A549 (cell line): ENCODE results near the gene SLC25A13. TPM values are rescaled to one million over a fixed set of nuclear protein-coding genes. Genes with fewer than 3 reads are reported as not detected.

ENCODE experiments used
- ATAC-seq, 2 experiments: fragments of 200-7000 bp in 1 of 2; fragments of >200 bp in 1 of 2; cut with Nextera tagmentation in 1 of 2; cut with Tn5 transposase in 1 of 2; 3 replicates each; pipeline versions ENCODE4 v1.8.0 to v1.9.1; 2018 to 2020; ENCODE audit warnings: mild to moderate bottlenecking in 1 of 2, moderate library complexity in 1 of 2
- CTCF ChIA-PET: fragments of 300-600 bp; sonication (Branson Sonifier 250); formaldehyde crosslinking; extraction: SDS; loops from one replicate; lab custom pipeline; 2021; ENCODE audit warnings: antibody characterized with exemption, inconsistent platforms; lab: Yijun Ruan, JAX
- POLR2A ChIA-PET: fragments of 350-600 bp; formaldehyde crosslinking; extraction: SDS; loops from one replicate; lab custom pipeline; 2021; ENCODE audit warnings: antibody characterized with exemption, inconsistent platforms; lab: Yijun Ruan, JAX
- DNase-seq, 2 experiments: peaks; one replicate each; pipeline versions ENCODE4 v3.0.0 to v3.0.0-alpha.2; 2011 to 2016; ENCODE audit warnings: low read depth in 1 of 2, low spot score in 1 of 2
- FAIRE-seq: peaks from 2 replicates; lab custom pipeline; 2011; peaks lifted over from hg19 to GRCh38; lab: Jason Lieb, UNC
- H3K27ac ChIP-seq, 2 experiments: fragments of >200 bp; sonication (Bioruptor Twin); formaldehyde crosslinking; 3 replicates each; pipeline ENCODE4 v1.5.1; 2016 to 2017
- H3K4me1 ChIP-seq: fragments of >200 bp; sonication (Bioruptor Twin); formaldehyde crosslinking; 3 replicates; pipeline ENCODE4 v1.6.1; 2016
- H3K4me2 ChIP-seq: fragments of >200 bp; sonication (Bioruptor Twin); formaldehyde crosslinking; 3 replicates; pipeline ENCODE4 v1.6.1; 2016
- H3K4me3 ChIP-seq: fragments of >200 bp; sonication (Bioruptor Twin); formaldehyde crosslinking; 3 replicates; pipeline ENCODE4 v1.5.1; 2016
- H3K9me3 ChIP-seq: fragments of >200 bp; sonication (Bioruptor Twin); formaldehyde crosslinking; 3 replicates; pipeline ENCODE4 v1.6.1; 2016
- BHLHE40 ChIP-seq: IDR thresholded peaks from 2 replicates; pipeline ENCODE4 v1.6.1; 2012; ENCODE audit warnings: low read depth, low read length, inconsistent platforms
- CBX2 ChIP-seq: fragments of 200-600 bp; sonication (generic); IDR thresholded peaks from 2 replicates; pipeline ENCODE4 v1.6.1; 2016; ENCODE audit warnings: low read depth, mild to moderate bottlenecking, borderline replicate concordance
- CHD2 ChIP-seq: fragments of 150-350 bp; IDR thresholded peaks from 2 replicates; pipeline ENCODE4 v1.6.1; 2014; ENCODE audit warnings: low read length; ENCODE audit not compliant: partially characterized antibody
- EHF ChIP-seq: fragments of 250-450 bp; sonication (Bioruptor Pico); IDR thresholded peaks from 2 replicates; pipeline ENCODE4 v1.5.0; 2020; ENCODE audit warnings: mild to moderate bottlenecking
- ELK1 ChIP-seq: fragments of 150-350 bp; IDR thresholded peaks from 2 replicates; pipeline ENCODE4 v1.6.1; 2014; ENCODE audit warnings: low read depth, mild to moderate bottlenecking, low read length
- EP300 ChIP-seq, 2 experiments: fragments of >200 bp; sonication (Bioruptor Twin); formaldehyde crosslinking; IDR thresholded peaks; 2 replicates in 1 of 2; 3 replicates in 1 of 2; pipeline ENCODE4 v1.6.1; 2016 to 2017
- ESRRA ChIP-seq: fragments of 150-350 bp; IDR thresholded peaks from 2 replicates; pipeline ENCODE4 v1.6.1; 2014; ENCODE audit warnings: mild to moderate bottlenecking, low read length, borderline replicate concordance
- GATA3 ChIP-seq: IDR thresholded peaks from 2 replicates; pipeline ENCODE4 v1.6.1; 2012; ENCODE audit warnings: borderline replicate concordance
- KDM1A ChIP-seq: fragments of 200-600 bp; sonication (generic); IDR thresholded peaks from 2 replicates; pipeline ENCODE4 v1.6.1; 2016; ENCODE audit warnings: low read depth, mild to moderate bottlenecking
- MAFK ChIP-seq: fragments of 450-650 bp; IDR thresholded peaks from 2 replicates; pipeline ENCODE4 v1.6.1; 2014; ENCODE audit not compliant: partially characterized antibody
- NFE2L2 ChIP-seq: fragments of 150-350 bp; conservative IDR thresholded peaks from 2 replicates; pipeline ENCODE4 v1.6.1; 2014; ENCODE audit warnings: low read length
- RARB ChIP-seq: fragments of 250-450 bp; sonication (Bioruptor Pico); IDR thresholded peaks from 2 replicates; pipeline ENCODE4 v1.8.0; 2021; ENCODE audit warnings: mild to moderate bottlenecking, moderate library complexity
- RCOR1 ChIP-seq: fragments of 150-350 bp; IDR thresholded peaks from 2 replicates; pipeline ENCODE4 v1.6.1; 2014; ENCODE audit warnings: antibody characterized with exemption, low read length, low read depth
- RFX5 ChIP-seq: fragments of 450-650 bp; IDR thresholded peaks from 2 replicates; pipeline ENCODE4 v1.7.1; 2014; ENCODE audit warnings: antibody characterized with exemption, mild to moderate bottlenecking, moderate library complexity
- SMC3 ChIP-seq: fragments of >200 bp; sonication (Bioruptor Twin); formaldehyde crosslinking; IDR thresholded peaks from 3 replicates; pipeline ENCODE4 v1.6.1; 2018; ENCODE audit warnings: inconsistent platforms
- SREBF2 ChIP-seq: fragments of 450-650 bp; IDR thresholded peaks from 2 replicates; pipeline ENCODE4 v1.6.1; 2014; ENCODE audit warnings: mild to moderate bottlenecking, moderate library complexity
- ZC3H11A ChIP-seq: fragments of 450-650 bp; IDR thresholded peaks from 2 replicates; pipeline ENCODE4 v1.6.1; 2014; ENCODE audit warnings: antibody characterized with exemption, mild to moderate bottlenecking
- ZNF302 ChIP-seq: fragments of 250-450 bp; sonication (Bioruptor Pico); IDR thresholded peaks from 2 replicates; pipeline ENCODE4 v1.9.0; 2021; ENCODE audit warnings: inconsistent platforms, mild to moderate bottlenecking, moderate library complexity
- ZSCAN20 ChIP-seq: fragments of 250-450 bp; sonication (Bioruptor Pico); IDR thresholded peaks from 2 replicates; pipeline ENCODE4 v1.8.0; 2022; ENCODE audit warnings: mild to moderate bottlenecking, moderate library complexity
- WGBS: methylation state at CpG from one replicate; pipeline ENCODE4 v1.1.6; 2017; ENCODE audit errors: missing lambda C conversion rate; 5-methylcytosine and 5-hydroxymethylcytosine counted together
- polyA plus RNA-seq, 4 experiments: library from polyadenylated mRNA; depleted of rRNA in 3 of 4; stranded (reverse); fragments of >200 nt; fragmentation: RNase III in 1 of 4; extraction: RNeasy Plus Mini Kit Qiagen cat#74134 plus additional on column Dnase treatment in 1 of 4; gene quantifications; 2 replicates in 3 of 4; 3 replicates in 1 of 4; pipeline ENCODE4 v1.2.3, GENCODE V29; 2011 to 2017
- TF ChIP-seq, protein P1 (sequence below): IDR thresholded peaks from 2 replicates; pipeline ENCODE4 v1.6.1; 2012
- TF ChIP-seq, protein P2 (sequence below): IDR thresholded peaks from 2 replicates; pipeline ENCODE4 v1.6.1; 2012

The SLC25A13 gene
- polyA plus RNA-seq, 2 of the 4 experiments (the other 2 are of a cell fraction) = 32.7 to 51.0 TPM

DNA sequence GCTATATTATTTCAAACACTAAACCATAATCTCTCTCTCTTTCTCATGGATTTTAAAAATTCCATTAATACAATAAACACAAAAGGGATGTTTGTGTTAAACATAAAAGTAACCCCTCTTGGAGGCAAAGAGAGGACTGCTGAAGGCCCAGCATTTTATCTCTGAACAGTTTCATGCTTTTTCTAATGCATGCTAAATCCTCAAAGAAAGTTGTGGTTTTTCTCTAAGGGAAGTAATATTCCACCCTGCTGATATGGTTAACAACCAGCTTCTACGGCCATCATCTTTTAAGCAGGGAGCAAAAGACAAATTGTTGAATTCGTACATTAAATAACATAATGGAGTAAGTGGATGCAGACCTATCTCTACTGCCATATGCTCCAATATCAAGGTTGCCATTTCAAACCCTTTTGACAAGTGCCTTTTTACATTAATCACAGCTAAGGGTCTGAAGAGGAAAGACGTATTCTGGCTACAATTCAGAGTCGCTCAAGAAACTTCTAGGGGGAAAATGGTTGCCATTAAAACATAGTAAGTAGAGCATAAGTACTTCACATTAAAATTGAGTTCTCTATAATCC lies 103.1 kb downstream of the SLC25A13 start:
- CTCF ChIA-PET = interaction anchor here (0.6 kb wide), 1 partner anchor 162 kb away, joined by 3 read pairs; no protein-coding TSS in a partner anchor
- Histone ChIP-seq H3K4me2 (no peak overlapping the region), H3K9me3 (no peaks in the 10 kb centered on the region), H3K27ac (no peak overlapping the region), H3K4me1 (peaks cover 16% of the 10 kb centered on the region), H3K4me3 (no peak overlapping the region)
- POLR2A ChIA-PET = interaction anchor here (0.6 kb wide), 1 partner anchor 11 kb away, joined by 3 read pairs; no protein-coding TSS in a partner anchor
- no peak for TF ChIP-seq ZNF302 (CRISPR knock-in tag)
- TF ChIP-seq, protein P1, sequence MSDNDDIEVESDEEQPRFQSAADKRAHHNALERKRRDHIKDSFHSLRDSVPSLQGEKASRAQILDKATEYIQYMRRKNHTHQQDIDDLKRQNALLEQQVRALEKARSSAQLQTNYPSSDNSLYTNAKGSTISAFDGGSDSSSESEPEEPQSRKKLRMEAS = no peak
- TF ChIP-seq EP300 (IDR thresholded peaks at IDR 0.05) = no peak
- no peak for TF ChIP-seq CHD2
- TF ChIP-seq BHLHE40 = no peak
- DNase-seq = no peak
- no peak; a peak in 1 of 6 replicates for ATAC-seq
- FAIRE-seq = no peak
- WGBS = 72% methylated on average over 4 of the region's 4 CpGs

DNA sequence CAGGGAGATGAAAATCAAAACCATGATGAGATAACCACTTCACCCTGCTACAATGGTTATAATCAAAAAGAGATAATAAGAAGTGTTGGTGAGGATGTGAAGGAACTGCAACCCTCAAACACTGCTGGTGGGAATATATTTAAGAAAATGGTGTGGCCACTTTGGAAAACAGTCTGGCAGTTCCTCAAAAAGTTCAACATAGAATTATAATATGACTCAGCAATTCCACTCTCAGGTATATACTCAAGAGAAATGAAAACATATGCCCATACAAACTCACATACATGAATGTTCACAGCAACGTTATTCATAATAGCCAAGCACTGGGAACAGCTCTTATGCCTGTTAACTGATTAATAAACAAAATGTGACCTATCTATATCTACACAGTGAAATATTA lies 104.8 kb downstream of the SLC25A13 start:
- ChIA-PET POLR2A (no interaction called here), CTCF (no interaction called here)
- H3K9me3 ChIP-seq = no peaks in the 10 kb centered on the region
- ATAC-seq (no peak), FAIRE-seq (peak; percentile 7), DNase-seq (no peak)
- H3K4me2 ChIP-seq = no peak overlapping the region
- no peak overlapping the region for H3K4me3 ChIP-seq
- 79% methylated on average over 1 of the region's 1 CpG for WGBS
- peaks cover 16% of the 10 kb centered on the region for H3K4me1 ChIP-seq
- TF ChIP-seq NFE2L2 (peak; percentile 49; the same call in 1 of the 2 replicates), ELK1 (no peak), ZC3H11A (no peak), SMC3 (no peak), MAFK (peak; percentile 83)
- H3K27ac ChIP-seq = no peak overlapping the region

DNA sequence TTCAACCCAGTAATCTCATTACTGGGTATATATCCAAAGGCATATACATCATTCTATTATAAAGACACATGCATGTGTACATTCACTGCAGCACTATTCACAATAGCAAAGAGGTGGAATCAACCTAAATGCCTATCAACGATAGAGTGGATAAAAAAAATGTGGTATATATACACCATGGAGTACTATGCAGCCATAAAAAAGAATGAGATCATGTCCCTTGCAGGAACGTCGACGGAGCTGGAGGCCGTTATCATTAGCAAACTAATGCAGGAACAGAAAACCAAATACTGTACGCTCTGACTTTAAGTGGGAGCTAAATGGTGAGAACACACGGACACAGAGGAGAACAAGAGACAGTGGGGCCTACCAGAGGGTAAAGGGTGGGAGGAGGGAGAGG lies 105.5 kb downstream of the SLC25A13 start:
- H3K9me3 ChIP-seq = no peaks in the 10 kb centered on the region
- DNase-seq (no peak), FAIRE-seq (no peak), ATAC-seq (no peak)
- H3K4me2 ChIP-seq = no peak overlapping the region
- H3K4me3 ChIP-seq = no peak overlapping the region
- TF ChIP-seq KDM1A (0 out of 2 replicates have a peak, but pooled peaks have one; percentile 15), GATA3 (no peak)
- H3K4me1 ChIP-seq = peaks cover 16% of the 10 kb centered on the region
- H3K27ac ChIP-seq = no peak overlapping the region
- WGBS = 92% methylated on average over 7 of the region's 7 CpGs
- ChIA-PET CTCF (no interaction called here), POLR2A (no interaction called here)

DNA sequence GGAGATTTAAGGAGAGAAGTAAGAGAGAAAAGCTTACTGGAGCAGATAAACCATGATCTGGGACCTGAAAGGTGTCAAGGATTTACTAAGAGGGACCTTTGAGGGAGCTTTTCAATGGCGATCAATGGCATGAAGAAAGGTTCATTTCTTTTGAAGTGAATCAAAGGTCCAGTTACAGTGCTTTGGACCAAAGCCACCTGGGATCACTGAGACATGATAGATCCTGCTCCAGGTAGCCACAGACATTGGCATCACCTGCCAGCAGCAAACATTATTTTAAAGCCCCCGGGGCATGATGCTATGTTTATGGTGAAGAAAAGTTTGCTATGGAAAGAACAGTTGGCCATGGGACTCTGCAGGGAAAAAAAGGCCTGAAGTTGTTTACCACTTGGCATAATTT lies 109.4 kb downstream of the SLC25A13 start:
- TF ChIP-seq RFX5 (no peak), EHF (CRISPR knock-in tag) (no peak), CBX2 (no peak), GATA3 (no peak), RCOR1 (no peak), ZSCAN20 (CRISPR knock-in tag) (no peak), ESRRA (no peak), SREBF2 (no peak), RARB (CRISPR knock-in tag) (no peak)
- TF ChIP-seq, protein P2, sequence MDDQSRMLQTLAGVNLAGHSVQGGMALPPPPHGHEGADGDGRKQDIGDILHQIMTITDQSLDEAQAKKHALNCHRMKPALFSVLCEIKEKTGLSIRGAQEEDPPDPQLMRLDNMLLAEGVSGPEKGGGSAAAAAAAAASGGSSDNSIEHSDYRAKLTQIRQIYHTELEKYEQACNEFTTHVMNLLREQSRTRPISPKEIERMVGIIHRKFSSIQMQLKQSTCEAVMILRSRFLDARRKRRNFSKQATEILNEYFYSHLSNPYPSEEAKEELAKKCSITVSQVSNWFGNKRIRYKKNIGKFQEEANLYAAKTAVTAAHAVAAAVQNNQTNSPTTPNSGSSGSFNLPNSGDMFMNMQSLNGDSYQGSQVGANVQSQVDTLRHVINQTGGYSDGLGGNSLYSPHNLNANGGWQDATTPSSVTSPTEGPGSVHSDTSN = no peak
- H3K4me2 ChIP-seq = no peak overlapping the region
- FAIRE-seq = no peak

More for the DNA sequence above, 109.4 kb downstream of the SLC25A13 start:
- 92% methylated on average over 2 of the region's 2 CpGs for WGBS
- ATAC-seq (no peak), DNase-seq (no peak)
- Histone ChIP-seq H3K4me1 (peaks cover 4% of the 10 kb centered on the region; the same call in 1 of the 3 replicates), H3K27ac (no peak overlapping the region), H3K9me3 (no peaks in the 10 kb centered on the region), H3K4me3 (no peak overlapping the region)
- ChIA-PET CTCF (no interaction called here), POLR2A (no interaction called here)
